COLO829 (cell line): ENCODE results near the gene IGSF21.
"Not testable (repeated sequence)": the region's sequence is repeated elsewhere in the genome, so short reads cannot be mapped to it uniquely, and the experiment has no call there.

Source experiments
- DNase-seq: peaks from one replicate; pipeline ENCODE4 v3.0.0; 2012; ENCODE audit warnings: low spot score

Gene IGSF21

GRCh38 chr1:18407166-18408045, 299.8 kb downstream of the IGSF21 start:
- DNase-seq = no peak

- no peak for DNase-seq
Observed at GRCh38 chr1:18408656-18409370, 301.2 kb downstream of the IGSF21 start.

- no peak for DNase-seq
Observed at GRCh38 chr1:18409609-18410237, 302.1 kb downstream of the IGSF21 start.

GRCh38 chr1:18410407-18410806, 302.8 kb downstream of the IGSF21 start:
- no peak for DNase-seq

- DNase-seq = no peak
Observed at GRCh38 chr1:18411321-18411720, 303.7 kb downstream of the IGSF21 start.

GRCh38 chr1:18411820-18412641, 304.4 kb downstream of the IGSF21 start:
- DNase-seq = no peak

- DNase-seq = no peak
Observed at GRCh38 chr1:18412882-18413353, 305.3 kb downstream of the IGSF21 start.

- DNase-seq = no peak
Observed at GRCh38 chr1:18413541-18414305, 306.1 kb downstream of the IGSF21 start.

GRCh38 chr1:18414321-18414720, 306.7 kb downstream of the IGSF21 start:
- DNase-seq = no peak

- DNase-seq = no peak
Observed at GRCh38 chr1:18414872-18415447, 307.4 kb downstream of the IGSF21 start.

GRCh38 chr1:18415448-18416027, 307.9 kb downstream of the IGSF21 start:
- no peak for DNase-seq

GRCh38 chr1:18416126-18416525, 308.5 kb downstream of the IGSF21 start:
- not testable (repeated sequence) for DNase-seq

GRCh38 chr1:18417316-18418269, 310.0 kb downstream of the IGSF21 start:
- DNase-seq = no peak

- no peak for DNase-seq
Observed at GRCh38 chr1:18419113-18419844, 311.7 kb downstream of the IGSF21 start.

GRCh38 chr1:18419845-18420184, 312.2 kb downstream of the IGSF21 start:
- DNase-seq = no peak

GRCh38 chr1:18422076-18422777, 314.6 kb downstream of the IGSF21 start:
- DNase-seq = no peak

GRCh38 chr1:18422954-18423353, 315.4 kb downstream of the IGSF21 start:
- DNase-seq = no peak

GRCh38 chr1:18426580-18426979, 319.0 kb downstream of the IGSF21 start:
- DNase-seq = no peak
